Islet of Langerhans (tissue), 1 donor: ENCODE measurements around the gene ARID1B.

Source experiments
- FAIRE-seq: peaks from one replicate; lab custom pipeline; 2011; peaks lifted over from hg19 to GRCh38; lab: Jason Lieb, UNC

ARID1B gene

GRCh38 chr6:156791320-156791850 is 14.2 kb downstream of the ARID1B start:
- no peak for FAIRE-seq

- FAIRE-seq: no peak
Observed at GRCh38 chr6:156793200-156793599, 16.0 kb downstream of the ARID1B start.

- no peak for FAIRE-seq
Observed at GRCh38 chr6:156794546-156795354, 17.6 kb downstream of the ARID1B start.

DNA sequence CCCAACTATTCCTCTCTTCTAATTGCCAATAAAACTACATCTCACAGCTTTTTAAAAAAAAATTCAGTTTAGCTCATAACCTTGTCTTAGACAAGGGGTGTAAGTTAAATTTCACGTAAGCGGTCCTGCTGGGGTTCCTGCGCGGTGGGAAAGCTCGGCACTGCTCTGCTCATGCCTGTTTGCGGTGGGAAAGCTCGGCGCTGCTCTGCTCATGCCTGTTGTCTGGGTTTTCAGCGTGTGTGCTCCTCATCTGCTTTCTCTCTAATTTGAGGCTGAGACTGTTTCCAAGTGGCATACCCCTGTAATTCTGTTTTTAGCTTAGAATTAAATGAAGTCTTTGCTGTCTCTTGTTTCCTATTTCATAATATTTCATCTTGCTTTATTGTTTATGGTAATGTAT is 18.6 kb downstream of the ARID1B start:
- no peak for FAIRE-seq

- FAIRE-seq: no peak
Observed at GRCh38 chr6:156796627-156797026, 19.4 kb downstream of the ARID1B start.

- no peak for FAIRE-seq
Observed at GRCh38 chr6:156797901-156798735, 20.9 kb downstream of the ARID1B start.

DNA sequence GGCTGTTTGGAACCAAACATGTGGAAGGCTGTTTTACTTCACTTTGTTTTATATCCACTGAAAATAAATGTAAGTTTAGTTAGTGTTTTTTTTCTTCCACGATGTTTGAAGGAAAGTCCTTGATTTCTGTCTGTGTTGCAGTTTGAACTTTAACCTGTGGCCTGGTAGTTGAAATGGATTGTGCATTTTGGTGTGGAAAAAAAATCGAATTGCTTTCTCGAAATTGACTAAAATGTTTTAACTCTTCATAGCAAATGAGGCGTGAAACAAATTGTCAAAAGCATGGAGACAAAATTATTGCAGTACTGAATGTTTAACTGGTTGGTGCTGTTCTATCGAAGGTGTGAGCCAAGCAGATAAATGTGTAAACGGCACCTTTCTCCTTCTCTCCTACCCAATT is 24.5 kb downstream of the ARID1B start:
- no peak for FAIRE-seq

DNA sequence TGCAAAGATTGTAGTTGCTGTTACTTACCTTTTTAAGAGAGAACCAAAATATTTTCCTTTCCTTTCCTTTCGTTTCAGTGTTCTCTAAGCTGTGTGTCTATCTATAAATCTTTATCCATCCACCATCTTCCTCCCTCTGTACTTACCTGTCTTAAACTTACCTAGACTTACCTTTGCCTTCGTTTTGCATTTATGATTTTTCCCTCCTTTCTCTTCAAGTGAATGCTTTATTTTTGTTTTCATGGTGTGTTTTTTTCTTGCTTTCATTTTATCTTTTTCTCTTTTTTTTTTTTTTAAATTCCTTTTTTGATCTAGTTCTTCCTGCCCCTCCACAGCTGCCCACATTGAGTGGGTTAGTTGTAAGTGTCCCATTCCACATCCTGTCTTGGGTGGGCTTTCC is 26.2 kb downstream of the ARID1B start:
- FAIRE-seq: no peak

DNA sequence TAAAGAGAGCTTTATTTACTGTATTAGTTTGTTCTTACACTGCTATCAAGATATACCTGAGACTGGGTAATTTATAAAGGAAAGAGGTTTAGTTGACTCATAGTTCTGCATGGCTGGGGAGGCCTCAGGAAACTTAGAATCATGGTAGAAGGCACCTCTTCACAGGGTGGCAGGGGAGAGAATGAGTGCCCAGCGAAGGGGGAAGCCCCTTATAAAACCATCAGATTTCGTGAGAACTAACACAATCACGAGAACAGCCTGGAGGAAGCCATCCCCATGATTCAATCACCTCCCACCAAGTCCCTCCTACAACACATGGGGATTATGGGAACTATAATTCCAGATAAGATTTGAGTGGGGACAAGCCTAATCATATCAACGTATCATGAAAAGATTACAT is 27.2 kb downstream of the ARID1B start:
- no peak for FAIRE-seq

GRCh38 chr6:156806155-156806554 is 29.0 kb downstream of the ARID1B start:
- no peak for FAIRE-seq

GRCh38 chr6:156807028-156807427 is 29.9 kb downstream of the ARID1B start:
- no peak for FAIRE-seq

- no peak for FAIRE-seq
Observed at GRCh38 chr6:156807795-156808194, 30.6 kb downstream of the ARID1B start.

- no peak for FAIRE-seq
Observed at GRCh38 chr6:156808287-156808686, 31.1 kb downstream of the ARID1B start.

DNA sequence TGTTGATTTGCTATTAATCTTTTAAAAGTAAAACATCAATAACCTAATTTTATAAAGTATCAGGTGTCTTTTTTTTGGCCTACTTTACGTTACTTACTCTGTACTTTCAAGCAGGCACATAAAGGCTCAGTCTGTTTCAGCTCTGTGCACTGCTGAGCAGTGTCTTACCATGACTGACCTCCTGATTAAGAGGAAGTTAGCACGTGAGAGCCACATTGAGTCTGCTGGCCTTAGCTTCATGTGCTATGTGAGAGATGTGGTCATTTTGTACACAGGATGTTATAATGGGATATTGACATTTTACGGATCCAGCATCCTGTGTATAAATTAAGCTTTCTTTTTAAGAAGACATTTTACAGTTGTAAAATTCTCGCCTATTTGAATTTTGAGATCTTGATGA is 31.9 kb downstream of the ARID1B start:
- peak; percentile 79 for FAIRE-seq

DNA sequence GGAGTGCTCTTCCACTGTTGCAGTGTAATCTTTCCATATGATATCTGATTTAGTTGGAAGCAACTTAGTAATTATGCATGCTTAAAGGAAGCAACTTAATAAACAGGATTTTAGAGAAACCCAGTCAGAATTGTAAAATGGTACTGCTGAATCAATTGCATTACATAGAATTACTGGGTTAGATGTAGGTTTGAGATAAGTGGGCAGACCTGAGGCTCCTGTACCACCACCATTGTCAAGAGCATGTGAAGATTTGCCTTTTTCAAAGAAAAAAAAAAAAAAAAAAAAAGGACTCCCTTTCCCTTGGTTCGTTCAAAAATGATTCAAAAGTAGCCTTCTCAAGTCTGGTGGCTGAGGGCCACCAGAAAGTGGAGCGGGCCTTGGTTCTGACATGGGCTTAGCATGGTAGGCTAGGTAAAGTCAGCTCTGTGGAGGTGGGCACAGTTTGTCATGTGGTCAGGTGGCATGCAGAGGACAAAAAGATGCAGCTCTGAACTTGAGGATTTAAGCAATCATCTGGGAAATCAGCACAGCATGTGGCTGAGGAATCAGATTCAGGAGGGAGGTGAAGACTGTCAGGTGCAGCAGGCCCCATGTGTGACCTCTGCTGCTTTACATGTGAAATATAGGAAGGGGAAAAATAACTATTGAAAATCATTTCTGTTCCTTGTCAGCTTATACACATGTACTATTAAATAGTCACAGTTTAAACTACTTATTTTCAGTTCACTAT is 32.4 kb downstream of the ARID1B start:
- no peak for FAIRE-seq

DNA sequence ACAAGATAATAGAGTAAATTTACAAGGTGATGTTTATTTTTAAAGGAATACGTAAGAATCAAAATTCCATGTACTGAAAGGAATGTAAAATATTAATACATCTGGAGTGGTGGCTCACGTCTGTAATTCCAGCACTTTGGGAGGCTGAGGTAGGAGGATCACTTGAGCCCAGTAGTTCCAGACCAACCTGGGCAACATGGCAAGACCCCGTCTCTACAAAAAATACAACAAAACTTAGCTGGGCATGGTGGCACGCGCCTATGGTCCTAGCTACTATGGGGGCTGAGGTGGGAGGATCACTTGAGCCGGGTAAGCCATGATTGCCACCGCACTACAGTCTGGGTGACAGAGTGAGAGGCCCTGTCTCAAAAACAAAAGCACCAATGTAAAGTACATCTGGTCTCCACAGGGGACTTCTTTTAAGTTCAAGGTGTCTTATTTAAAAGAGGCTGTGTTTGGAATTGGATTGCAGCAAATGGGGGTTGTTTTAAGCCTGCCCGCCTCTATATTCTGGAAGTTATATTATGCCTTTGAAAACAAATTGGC is 36.9 kb downstream of the ARID1B start:
- no peak for FAIRE-seq

GRCh38 chr6:156816505-156816904 is 39.3 kb downstream of the ARID1B start:
- FAIRE-seq: no peak

DNA sequence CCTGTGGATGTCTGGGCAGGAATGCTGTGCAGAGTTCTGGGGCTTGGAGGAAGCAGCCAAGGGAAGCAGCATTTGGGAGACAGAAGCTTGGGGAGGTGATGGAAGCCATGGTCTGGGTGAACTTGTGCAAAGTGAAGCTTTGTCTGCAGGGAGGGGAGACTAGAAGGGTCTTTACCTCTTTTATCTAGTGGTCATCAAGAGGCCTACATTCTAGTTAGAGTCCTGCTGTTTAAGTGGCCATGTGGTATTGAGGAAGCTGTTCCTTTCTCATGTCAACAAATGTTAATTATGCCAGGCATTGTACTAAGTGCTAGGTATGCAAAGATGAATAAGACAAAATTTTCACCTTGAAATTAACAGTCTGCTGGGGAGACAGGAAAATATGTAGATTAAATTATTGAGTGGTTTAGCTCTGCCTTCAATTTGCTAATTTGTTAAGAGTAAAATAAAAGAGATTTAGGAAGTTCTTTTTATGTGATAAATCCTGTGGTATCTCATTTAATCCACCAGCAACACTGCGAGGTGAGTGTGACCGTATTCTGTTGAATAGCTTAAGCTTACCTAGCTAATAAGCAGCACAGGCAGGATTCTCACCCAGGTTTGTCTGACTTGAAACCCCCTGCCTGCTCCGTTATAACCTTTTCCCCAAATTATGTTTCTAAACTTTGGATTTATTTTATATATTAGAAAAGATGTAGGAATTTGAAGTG is 43.1 kb downstream of the ARID1B start:
- no peak for FAIRE-seq

- no peak for FAIRE-seq
Observed at GRCh38 chr6:156821707-156822106, 44.5 kb downstream of the ARID1B start.

DNA sequence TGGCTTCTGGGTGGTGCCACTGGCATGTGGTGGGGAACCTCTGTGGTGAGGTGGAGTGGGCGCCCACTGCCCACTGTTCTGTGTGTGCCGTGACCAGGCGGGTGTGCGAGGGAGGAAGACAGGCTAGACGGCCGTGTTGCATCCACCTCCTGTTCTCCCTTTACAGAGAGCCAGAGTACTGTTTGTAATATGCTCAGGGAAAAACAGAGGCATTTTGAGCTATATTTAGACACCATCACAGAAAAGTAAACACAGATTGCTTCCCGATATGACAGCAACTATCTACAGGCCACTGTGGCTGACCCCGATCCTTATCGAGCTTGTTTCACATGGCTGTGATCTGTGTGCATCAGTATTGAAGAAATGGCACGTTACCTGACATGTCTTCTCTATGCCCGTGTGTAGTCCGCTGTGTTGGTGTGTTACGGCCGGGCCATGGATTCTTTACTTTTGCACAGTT is 45.6 kb downstream of the ARID1B start:
- peak; percentile 74 for FAIRE-seq

- FAIRE-seq: no peak
Observed at GRCh38 chr6:156824142-156824541, 47.0 kb downstream of the ARID1B start.

- no peak for FAIRE-seq
Observed at GRCh38 chr6:156825475-156825874, 48.3 kb downstream of the ARID1B start.
